DND-41 (cell line): ENCODE results near the gene SPRR2D.

ENCODE experiments used
- EZH2 ChIP-seq: IDR thresholded peaks from 3 replicates; pipeline ENCODE4 v1.6.1; 2012; ENCODE audit warnings: borderline replicate concordance, low read depth, mild to moderate bottlenecking, moderate library complexity, low read length, inconsistent platforms; ENCODE audit not compliant: severe bottlenecking
- TF ChIP-seq, protein P1 (sequence below): IDR thresholded peaks from 2 replicates; pipeline ENCODE4 v1.5.1; 2012; ENCODE audit warnings: borderline replicate concordance, low read length, moderate library complexity, mild to moderate bottlenecking; ENCODE audit not compliant: poor library complexity, severe bottlenecking; ENCODE audit errors: extremely low read depth

DNA sequence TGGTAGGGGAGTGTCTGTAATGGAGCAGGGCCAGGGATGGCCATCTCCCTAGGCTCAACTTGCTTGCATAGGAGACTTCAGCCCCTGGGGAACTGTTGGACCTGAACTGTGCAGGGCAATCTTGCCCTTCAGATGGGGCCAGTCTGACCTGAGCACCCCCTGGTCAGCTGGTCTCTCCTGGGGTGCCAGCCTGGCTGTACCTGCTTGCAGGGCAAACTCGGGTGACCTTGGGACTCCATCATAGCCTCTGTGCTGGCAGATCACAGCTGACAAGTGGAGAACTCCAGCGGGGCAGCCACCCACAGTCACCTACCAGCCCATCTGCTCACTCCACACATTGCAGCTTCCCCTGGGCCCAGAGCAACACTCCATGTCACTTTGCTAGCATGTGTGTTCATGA, 8.3 kb upstream of the SPRR2D start:
- TF ChIP-seq, protein P1, sequence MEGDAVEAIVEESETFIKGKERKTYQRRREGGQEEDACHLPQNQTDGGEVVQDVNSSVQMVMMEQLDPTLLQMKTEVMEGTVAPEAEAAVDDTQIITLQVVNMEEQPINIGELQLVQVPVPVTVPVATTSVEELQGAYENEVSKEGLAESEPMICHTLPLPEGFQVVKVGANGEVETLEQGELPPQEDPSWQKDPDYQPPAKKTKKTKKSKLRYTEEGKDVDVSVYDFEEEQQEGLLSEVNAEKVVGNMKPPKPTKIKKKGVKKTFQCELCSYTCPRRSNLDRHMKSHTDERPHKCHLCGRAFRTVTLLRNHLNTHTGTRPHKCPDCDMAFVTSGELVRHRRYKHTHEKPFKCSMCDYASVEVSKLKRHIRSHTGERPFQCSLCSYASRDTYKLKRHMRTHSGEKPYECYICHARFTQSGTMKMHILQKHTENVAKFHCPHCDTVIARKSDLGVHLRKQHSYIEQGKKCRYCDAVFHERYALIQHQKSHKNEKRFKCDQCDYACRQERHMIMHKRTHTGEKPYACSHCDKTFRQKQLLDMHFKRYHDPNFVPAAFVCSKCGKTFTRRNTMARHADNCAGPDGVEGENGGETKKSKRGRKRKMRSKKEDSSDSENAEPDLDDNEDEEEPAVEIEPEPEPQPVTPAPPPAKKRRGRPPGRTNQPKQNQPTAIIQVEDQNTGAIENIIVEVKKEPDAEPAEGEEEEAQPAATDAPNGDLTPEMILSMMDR: no peak
- TF ChIP-seq EZH2: no peak
